Activated CD8-positive, alpha-beta memory T cell treated with anti-CD3 and anti-CD28 coated beads, Interleukin-2, amount 50 U/mL, for 1 hour (primary cell): ENCODE measurements around the gene KRT26.
"Not testable (repeated sequence)": the region's sequence is repeated elsewhere in the genome, so short reads cannot be mapped to it uniquely, and the experiment has no call there.

ENCODE experiments used
- DNase-seq: peaks from one replicate; pipeline ENCODE4 v3.0.0-alpha.2; 2020; ENCODE audit errors: extremely low read depth

KRT26 gene

GRCh38 chr17:40794466-40794865 lies 22.5 kb upstream of the KRT26 start:
- no peak for DNase-seq

GRCh38 chr17:40793832-40794231 lies 21.8 kb upstream of the KRT26 start:
- no peak for DNase-seq

- no peak for DNase-seq
Observed at GRCh38 chr17:40791787-40792436, 19.9 kb upstream of the KRT26 start.

- no peak for DNase-seq
Observed at GRCh38 chr17:40791111-40791510, 19.1 kb upstream of the KRT26 start.

- no peak for DNase-seq
Observed at GRCh38 chr17:40782450-40782849, 10.4 kb upstream of the KRT26 start, which contains the start of gene KRT27. KRT27 (minus strand) TSS chr17:40782550; CDS start chr17:40782493, 57 bp downstream.

GRCh38 chr17:40779181-40779909 lies 7.3 kb upstream of the KRT26 start:
- DNase-seq, result no peak

GRCh38 chr17:40778461-40778860 lies 6.5 kb upstream of the KRT26 start:
- no peak for DNase-seq

GRCh38 chr17:40777971-40778370 lies 6.0 kb upstream of the KRT26 start:
- DNase-seq, result no peak

GRCh38 chr17:40777459-40777858 lies 5.5 kb upstream of the KRT26 start:
- DNase-seq, result no peak

GRCh38 chr17:40775945-40776344 lies 3.9 kb upstream of the KRT26 start:
- no peak for DNase-seq

GRCh38 chr17:40765657-40766056 lies 6.3 kb downstream of the KRT26 start:
- no peak for DNase-seq

GRCh38 chr17:40763752-40764151 lies 8.2 kb downstream of the KRT26 start:
- DNase-seq, result no peak

GRCh38 chr17:40760105-40761016 lies 11.6 kb downstream of the KRT26 start:
- DNase-seq, result no peak

GRCh38 chr17:40755231-40755630 lies 16.8 kb downstream of the KRT26 start, which contains the start of gene KRT25:
KRT25 (minus strand) TSS chr17:40755331; CDS start chr17:40755271, 60 bp downstream.
- no peak for DNase-seq

- DNase-seq, result no peak
Observed at GRCh38 chr17:40753804-40754203, 18.2 kb downstream of the KRT26 start.

GRCh38 chr17:40751065-40751464 lies 20.9 kb downstream of the KRT26 start:
- DNase-seq, result no peak

- no peak for DNase-seq
Observed at GRCh38 chr17:40750391-40750790, 21.6 kb downstream of the KRT26 start.

GRCh38 chr17:40748666-40749065 lies 23.3 kb downstream of the KRT26 start:
- DNase-seq, result not testable (repeated sequence)

- no peak for DNase-seq
Observed at GRCh38 chr17:40738553-40738952, 33.4 kb downstream of the KRT26 start.

- DNase-seq, result no peak
Observed at GRCh38 chr17:40735016-40735415, 37.0 kb downstream of the KRT26 start.

GRCh38 chr17:40734018-40734417 lies 38.0 kb downstream of the KRT26 start:
- DNase-seq, result no peak

- DNase-seq, result no peak
Observed at GRCh38 chr17:40730970-40731369, 41.0 kb downstream of the KRT26 start.
